A549 (cell line): ENCODE results near the gene TMEM30B.

Source experiments
- CEBPB ChIP-seq, 2 experiments: fragments of >200 bp in 1 of 2; sonication (Bioruptor Twin) in 1 of 2; formaldehyde crosslinking in 1 of 2; IDR thresholded peaks; 2 replicates each; pipeline ENCODE4 v1.6.1; 2012 to 2016
- EHMT2 ChIP-seq: fragments of 200-600 bp; sonication (generic); IDR thresholded peaks from 2 replicates; pipeline ENCODE4 v1.6.1; 2016; ENCODE audit warnings: antibody characterized with exemption, low read depth, mild to moderate bottlenecking, moderate library complexity
- EP300 ChIP-seq, 2 experiments: fragments of >200 bp; sonication (Bioruptor Twin); formaldehyde crosslinking; IDR thresholded peaks; 2 replicates in 1 of 2; 3 replicates in 1 of 2; pipeline ENCODE4 v1.6.1; 2016 to 2017
- HOXB5 ChIP-seq: fragments of 250-450 bp; sonication (Bioruptor Pico); IDR thresholded peaks from 2 replicates; pipeline ENCODE4 v1.5.0; 2020; ENCODE audit warnings: mild to moderate bottlenecking, moderate library complexity
- JUN ChIP-seq, 2 experiments: fragments of >200 bp; sonication (Bioruptor Twin); formaldehyde crosslinking; IDR thresholded peaks; 2 replicates in 1 of 2; 3 replicates in 1 of 2; pipeline ENCODE4 v1.6.1; 2016 to 2017
- KDM1A ChIP-seq: fragments of 200-600 bp; sonication (generic); IDR thresholded peaks from 2 replicates; pipeline ENCODE4 v1.6.1; 2016; ENCODE audit warnings: low read depth, mild to moderate bottlenecking
- POLR2A ChIP-seq: IDR thresholded peaks from 2 replicates; pipeline ENCODE4 v1.6.1; 2012; ENCODE audit warnings: mild to moderate bottlenecking, low read length
- RFX5 ChIP-seq: fragments of 450-650 bp; IDR thresholded peaks from 2 replicates; pipeline ENCODE4 v1.7.1; 2014; ENCODE audit warnings: antibody characterized with exemption, mild to moderate bottlenecking, moderate library complexity
- SMC3 ChIP-seq: fragments of >200 bp; sonication (Bioruptor Twin); formaldehyde crosslinking; IDR thresholded peaks from 3 replicates; pipeline ENCODE4 v1.6.1; 2018; ENCODE audit warnings: inconsistent platforms
- TF ChIP-seq, protein P1 (sequence below): fragments of >200 bp; sonication (Bioruptor Twin); formaldehyde crosslinking; IDR thresholded peaks from 3 replicates; pipeline ENCODE4 v1.5.1; 2016
- TF ChIP-seq, protein P2 (sequence below): fragments of >200 bp; sonication (Bioruptor Twin); formaldehyde crosslinking; IDR thresholded peaks from 3 replicates; pipeline ENCODE4 v1.6.1; 2016
- TF ChIP-seq, protein P3 (sequence below): fragments of 150-350 bp; IDR thresholded peaks from 2 replicates; pipeline ENCODE4 v1.6.1; 2014; ENCODE audit warnings: low read depth, mild to moderate bottlenecking, low read length
- TF ChIP-seq, protein P4 (sequence below): IDR thresholded peaks from 2 replicates; pipeline ENCODE4 v1.6.1; 2012

DNA sequence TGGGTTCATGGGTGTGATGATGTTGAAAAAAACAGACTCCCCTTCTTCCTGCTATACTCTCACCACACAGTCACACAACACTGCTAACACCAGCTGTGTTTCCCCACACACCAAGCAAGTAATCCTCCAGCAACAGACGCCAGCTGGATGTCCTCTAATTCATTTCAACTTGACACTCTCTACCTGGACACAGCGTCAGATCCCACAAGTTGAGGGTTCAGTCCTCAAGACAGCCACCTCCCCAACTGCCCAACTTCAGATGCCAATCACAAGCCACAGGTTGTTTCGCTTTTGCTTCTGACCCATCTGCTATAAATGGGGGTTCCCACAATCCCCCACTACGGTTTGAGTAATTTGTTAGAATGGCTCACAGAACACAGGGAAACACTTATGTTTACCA is 49.3 kb downstream of the TMEM30B start:
- TF ChIP-seq EHMT2 (no peak), KDM1A (no peak), EP300 (IDR thresholded peaks at IDR 0.05) (no peak), CEBPB (IDR thresholded peaks at IDR 0.05) (no peak), POLR2A (no peak), HOXB5 (CRISPR knock-in tag) (no peak), SMC3 (no peak), JUN (IDR thresholded peaks at IDR 0.05) (no peak), RFX5 (no peak)
- TF ChIP-seq, protein P1, sequence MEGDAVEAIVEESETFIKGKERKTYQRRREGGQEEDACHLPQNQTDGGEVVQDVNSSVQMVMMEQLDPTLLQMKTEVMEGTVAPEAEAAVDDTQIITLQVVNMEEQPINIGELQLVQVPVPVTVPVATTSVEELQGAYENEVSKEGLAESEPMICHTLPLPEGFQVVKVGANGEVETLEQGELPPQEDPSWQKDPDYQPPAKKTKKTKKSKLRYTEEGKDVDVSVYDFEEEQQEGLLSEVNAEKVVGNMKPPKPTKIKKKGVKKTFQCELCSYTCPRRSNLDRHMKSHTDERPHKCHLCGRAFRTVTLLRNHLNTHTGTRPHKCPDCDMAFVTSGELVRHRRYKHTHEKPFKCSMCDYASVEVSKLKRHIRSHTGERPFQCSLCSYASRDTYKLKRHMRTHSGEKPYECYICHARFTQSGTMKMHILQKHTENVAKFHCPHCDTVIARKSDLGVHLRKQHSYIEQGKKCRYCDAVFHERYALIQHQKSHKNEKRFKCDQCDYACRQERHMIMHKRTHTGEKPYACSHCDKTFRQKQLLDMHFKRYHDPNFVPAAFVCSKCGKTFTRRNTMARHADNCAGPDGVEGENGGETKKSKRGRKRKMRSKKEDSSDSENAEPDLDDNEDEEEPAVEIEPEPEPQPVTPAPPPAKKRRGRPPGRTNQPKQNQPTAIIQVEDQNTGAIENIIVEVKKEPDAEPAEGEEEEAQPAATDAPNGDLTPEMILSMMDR = no peak
- TF ChIP-seq, protein P2, sequence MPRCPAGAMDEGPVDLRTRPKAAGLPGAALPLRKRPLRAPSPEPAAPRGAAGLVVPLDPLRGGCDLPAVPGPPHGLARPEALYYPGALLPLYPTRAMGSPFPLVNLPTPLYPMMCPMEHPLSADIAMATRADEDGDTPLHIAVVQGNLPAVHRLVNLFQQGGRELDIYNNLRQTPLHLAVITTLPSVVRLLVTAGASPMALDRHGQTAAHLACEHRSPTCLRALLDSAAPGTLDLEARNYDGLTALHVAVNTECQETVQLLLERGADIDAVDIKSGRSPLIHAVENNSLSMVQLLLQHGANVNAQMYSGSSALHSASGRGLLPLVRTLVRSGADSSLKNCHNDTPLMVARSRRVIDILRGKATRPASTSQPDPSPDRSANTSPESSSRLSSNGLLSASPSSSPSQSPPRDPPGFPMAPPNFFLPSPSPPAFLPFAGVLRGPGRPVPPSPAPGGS = no peak
- TF ChIP-seq, protein P3, sequence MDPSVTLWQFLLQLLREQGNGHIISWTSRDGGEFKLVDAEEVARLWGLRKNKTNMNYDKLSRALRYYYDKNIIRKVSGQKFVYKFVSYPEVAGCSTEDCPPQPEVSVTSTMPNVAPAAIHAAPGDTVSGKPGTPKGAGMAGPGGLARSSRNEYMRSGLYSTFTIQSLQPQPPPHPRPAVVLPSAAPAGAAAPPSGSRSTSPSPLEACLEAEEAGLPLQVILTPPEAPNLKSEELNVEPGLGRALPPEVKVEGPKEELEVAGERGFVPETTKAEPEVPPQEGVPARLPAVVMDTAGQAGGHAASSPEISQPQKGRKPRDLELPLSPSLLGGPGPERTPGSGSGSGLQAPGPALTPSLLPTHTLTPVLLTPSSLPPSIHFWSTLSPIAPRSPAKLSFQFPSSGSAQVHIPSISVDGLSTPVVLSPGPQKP = no peak
- TF ChIP-seq, protein P4, sequence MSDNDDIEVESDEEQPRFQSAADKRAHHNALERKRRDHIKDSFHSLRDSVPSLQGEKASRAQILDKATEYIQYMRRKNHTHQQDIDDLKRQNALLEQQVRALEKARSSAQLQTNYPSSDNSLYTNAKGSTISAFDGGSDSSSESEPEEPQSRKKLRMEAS = no peak
